Stimulated activated CD8-positive, alpha-beta memory T cell treated with anti-CD3 and anti-CD28 coated beads, Interleukin-4, amount 100 ng/mL, for 48 hours (primary cell): ENCODE results near the gene SLC6A5.

ENCODE experiments used
- DNase-seq: peaks from one replicate; pipeline ENCODE4 v3.0.0-alpha.2; 2020

The SLC6A5 gene

GRCh38 chr11:20671856-20672546 lies 72.6 kb downstream of the SLC6A5 start:
- no peak for DNase-seq

GRCh38 chr11:20672575-20672974 lies 73.2 kb downstream of the SLC6A5 start:
- DNase-seq = no peak

GRCh38 chr11:20676658-20677057 lies 77.2 kb downstream of the SLC6A5 start:
- DNase-seq = no peak

GRCh38 chr11:20688761-20689160 lies 89.4 kb downstream of the SLC6A5 start:
- DNase-seq = no peak

GRCh38 chr11:20707876-20708275 lies 108.5 kb downstream of the SLC6A5 start:
- DNase-seq = no peak
